H9 (cell line): ENCODE results near the gene BAIAP2L1. TPM values are rescaled to one million over a fixed set of nuclear protein-coding genes. Genes with fewer than 3 reads are reported as not detected.

ENCODE experiments used
- DNase-seq: peaks from one replicate; pipeline ENCODE4 v3.0.0-alpha.2; 2017
- H2AFZ ChIP-seq: one replicate; pipeline ENCODE4 v1.6.1; 2013; ENCODE audit warnings: mild to moderate bottlenecking, low read length, control low read depth, moderate library complexity
- H2AK5ac ChIP-seq: 2 replicates; pipeline ENCODE4 v1.6.1; 2013; ENCODE audit warnings: low read length, control low read depth, mixed read lengths; ENCODE audit not compliant: insufficient read length
- H2BK120ac ChIP-seq: one replicate; pipeline ENCODE4 v1.6.1; 2013; ENCODE audit warnings: low read depth, mild to moderate bottlenecking, low read length, control low read depth, inconsistent platforms; ENCODE audit not compliant: poor library complexity, severe bottlenecking
- H2BK12ac ChIP-seq: 2 replicates; pipeline ENCODE4 v1.6.1; 2013; ENCODE audit warnings: low read length, control low read depth, mixed read lengths, low read depth; ENCODE audit not compliant: insufficient read length
- H2BK15ac ChIP-seq: 2 replicates; pipeline ENCODE4 v1.6.1; 2013; ENCODE audit warnings: low read depth, low read length, control low read depth
- H2BK20ac ChIP-seq: one replicate; pipeline ENCODE4 v1.6.1; 2013; ENCODE audit warnings: low read depth, mild to moderate bottlenecking, low read length, control low read depth, inconsistent platforms; ENCODE audit not compliant: poor library complexity, severe bottlenecking
- H2BK5ac ChIP-seq: 2 replicates; pipeline ENCODE4 v1.6.1; 2013; ENCODE audit warnings: low read length, control low read depth, mixed read lengths; ENCODE audit not compliant: insufficient read length
- H3K14ac ChIP-seq: 2 replicates; pipeline ENCODE4 v1.6.1; 2013; ENCODE audit warnings: low read length, control low read depth; ENCODE audit not compliant: insufficient read depth
- H3K18ac ChIP-seq: 2 replicates; pipeline ENCODE4 v1.6.1; 2013; ENCODE audit warnings: low read depth, mild to moderate bottlenecking, mixed read lengths, low read length, control low read depth; ENCODE audit not compliant: insufficient read length
- H3K23ac ChIP-seq: 2 replicates; pipeline ENCODE4 v1.6.1; 2013; ENCODE audit warnings: low read length, control low read depth, mixed read lengths, low read depth; ENCODE audit not compliant: insufficient read length
- H3K23me2 ChIP-seq: 2 replicates; pipeline ENCODE4 v1.6.1; 2013; ENCODE audit warnings: low read depth, mild to moderate bottlenecking, mixed read lengths, low read length, control low read depth; ENCODE audit not compliant: insufficient read length, poor library complexity, severe bottlenecking
- H3K27ac ChIP-seq: 2 replicates; pipeline ENCODE4 v1.5.1; 2013; ENCODE audit warnings: low read length, control low read depth, mixed read lengths, low read depth; ENCODE audit not compliant: insufficient read length
- H3K27me3 ChIP-seq: 2 replicates; pipeline ENCODE4 v1.6.1; 2013; ENCODE audit warnings: low read length, control low read depth, inconsistent platforms; ENCODE audit not compliant: insufficient read depth
- H3K4ac ChIP-seq: 2 replicates; pipeline ENCODE4 v1.6.1; 2013; ENCODE audit warnings: low read depth, mild to moderate bottlenecking, control low read depth, inconsistent platforms, low read length, moderate library complexity
- H3K4me1 ChIP-seq: 2 replicates; pipeline ENCODE4 v1.6.1; 2013; ENCODE audit warnings: low read length, control low read depth, inconsistent platforms; ENCODE audit not compliant: insufficient read depth
- H3K4me2 ChIP-seq: 2 replicates; pipeline ENCODE4 v1.6.1; 2013; ENCODE audit warnings: low read length, control low read depth, mixed read lengths; ENCODE audit not compliant: insufficient read length, insufficient read depth
- H3K56ac ChIP-seq: 2 replicates; pipeline ENCODE4 v1.6.1; 2013; ENCODE audit warnings: low read depth, mild to moderate bottlenecking, mixed read lengths, low read length, control low read depth; ENCODE audit not compliant: insufficient read length
- H3K79me1 ChIP-seq: 2 replicates; pipeline ENCODE4 v1.6.1; 2013; ENCODE audit warnings: low read depth, mild to moderate bottlenecking, moderate library complexity, low read length, control low read depth, inconsistent platforms; ENCODE audit not compliant: insufficient read depth, poor library complexity, severe bottlenecking
- H3K79me2 ChIP-seq: 2 replicates; pipeline ENCODE4 v1.6.1; 2013; ENCODE audit warnings: low read length, control low read depth, inconsistent platforms; ENCODE audit not compliant: insufficient read depth
- H3K9ac ChIP-seq: 2 replicates; pipeline ENCODE4 v1.6.1; 2013; ENCODE audit warnings: low read length, control low read depth, mixed read lengths; ENCODE audit not compliant: insufficient read length; ENCODE audit errors: extremely low read depth
- H3K9me3 ChIP-seq: one replicate; pipeline ENCODE4 v1.6.1; 2013; ENCODE audit warnings: low read depth, low read length, inconsistent platforms; ENCODE audit not compliant: control insufficient read depth
- H3T11ph ChIP-seq: one replicate; pipeline ENCODE4 v1.6.1; 2013; ENCODE audit warnings: mild to moderate bottlenecking, low read length, control low read depth, inconsistent platforms
- H4K20me1 ChIP-seq: one replicate; pipeline ENCODE4 v1.6.1; 2013; ENCODE audit not compliant: control insufficient read depth, insufficient read length, insufficient read depth
- H4K5ac ChIP-seq: 2 replicates; pipeline ENCODE4 v1.6.1; 2013; ENCODE audit warnings: low read depth, mild to moderate bottlenecking, mixed read lengths, low read length, control low read depth; ENCODE audit not compliant: insufficient read length
- H4K8ac ChIP-seq: replicated peaks from 2 replicates; pipeline ENCODE4 v1.6.1; 2013; ENCODE audit warnings: low read length, control low read depth, mixed read lengths, low read depth; ENCODE audit not compliant: insufficient read length
- H4K91ac ChIP-seq: 2 replicates; pipeline ENCODE4 v1.6.1; 2013; ENCODE audit warnings: low read depth, mild to moderate bottlenecking, moderate library complexity, mixed read lengths, low read length, control low read depth; ENCODE audit not compliant: insufficient read length
- H3K27ac Mint-ChIP-seq, 3 experiments: 2 replicates in 2 of 3; 3 replicates in 1 of 3; pipeline ENCODE4 v1.8.0; 2020 to 2021; ENCODE audit warnings: mixed read lengths in 3 of 3, mild to moderate bottlenecking in 1 of 3, moderate library complexity in 1 of 3
- H3K27me3 Mint-ChIP-seq: 2 replicates; pipeline ENCODE4 v1.8.0; 2021; ENCODE audit warnings: low read depth, mild to moderate bottlenecking, moderate library complexity, mixed read lengths
- H3K36me3 Mint-ChIP-seq, 3 experiments: 2 replicates in 2 of 3; 3 replicates in 1 of 3; pipeline ENCODE4 v1.8.0; 2020 to 2021; ENCODE audit warnings: low read depth in 3 of 3, mixed read lengths in 3 of 3; ENCODE audit not compliant: insufficient read depth in 1 of 3
- H3K4me1 Mint-ChIP-seq, 2 experiments: 2 replicates each; pipeline ENCODE4 v1.8.0; 2020; ENCODE audit warnings: mixed read lengths in 2 of 2
- H3K4me3 Mint-ChIP-seq, 2 experiments: 2 replicates in 1 of 2; 3 replicates in 1 of 2; pipeline ENCODE4 v1.8.0; 2020 to 2021; ENCODE audit warnings: mild to moderate bottlenecking in 2 of 2, mixed read lengths in 2 of 2, moderate library complexity in 1 of 2
- H3K9me3 Mint-ChIP-seq, 2 experiments: 2 replicates in 1 of 2; 3 replicates in 1 of 2; pipeline ENCODE4 v1.8.0; 2020; ENCODE audit warnings: mild to moderate bottlenecking in 2 of 2, mixed read lengths in 2 of 2, moderate library complexity in 1 of 2
- WGBS: extraction: QIAGEN DNeasy Blood & Tissue Kit; methylation state at CpG from one replicate; pipeline ENCODE4 v1.1.7; 2013; ENCODE audit warnings: missing lambda C conversion rate, low lambda C conversion rate, mixed read lengths; ENCODE audit not compliant: insufficient read length; ENCODE audit errors: extremely low coverage; 5-methylcytosine and 5-hydroxymethylcytosine counted together
- total RNA-seq: library from RNA; stranded (reverse); gene quantifications from 2 replicates; pipeline ENCODE4 v1.2.1, GENCODE V29; 2021
- TF ChIP-seq, protein P1 (sequence below): fragments of 200-600 bp; sonication (generic); conservative IDR thresholded peaks from 3 replicates; pipeline ENCODE4 v1.8.0; 2021; ENCODE audit warnings: antibody characterized with exemption, mild to moderate bottlenecking

Gene BAIAP2L1
- total RNA-seq, 1 experiment from 2014 or later = 25.9 TPM

DNA sequence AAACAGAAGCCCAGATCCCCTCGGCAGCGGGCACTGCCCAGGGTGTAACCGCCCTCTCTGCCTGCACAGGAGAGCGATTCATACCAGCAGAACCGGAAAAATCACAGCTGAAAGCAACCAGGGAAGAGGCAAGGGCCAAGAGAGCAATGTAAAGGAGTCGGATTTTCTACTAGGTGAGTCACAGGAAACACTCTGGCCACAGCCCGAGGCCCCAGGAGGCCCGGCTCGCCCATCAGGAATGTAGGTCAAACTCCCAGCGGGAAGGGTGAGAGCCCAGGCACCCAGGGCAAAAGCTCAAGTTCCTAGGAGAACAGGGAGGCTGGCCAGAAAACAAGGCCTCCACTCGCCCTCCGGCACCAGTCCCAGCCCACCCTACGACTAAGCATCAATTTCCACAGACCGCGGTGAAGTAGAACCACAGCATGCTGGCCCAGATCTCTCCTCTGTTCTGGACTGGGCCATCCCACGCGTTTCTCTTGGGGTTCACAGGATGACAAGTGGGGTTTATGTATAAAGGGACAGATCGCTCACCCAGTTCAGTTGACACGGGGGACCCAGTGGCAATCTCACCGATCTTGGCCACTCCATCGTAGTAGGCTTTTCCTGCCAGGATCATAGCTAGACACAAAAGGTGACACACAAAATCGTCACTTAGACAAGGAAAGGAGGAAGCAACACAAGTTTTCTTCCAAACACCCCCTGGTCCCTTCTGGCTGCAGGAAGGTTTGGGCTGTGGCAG lies 46.2 kb downstream of the BAIAP2L1 start:
- DNase-seq = peak; percentile 57
- no peak overlapping the region for H2AFZ ChIP-seq

More for the DNA sequence above, 46.2 kb downstream of the BAIAP2L1 start:
- Histone ChIP-seq H2BK120ac (no peak overlapping the region), H2BK12ac (no peak overlapping the region), H3K4me2 (no peak overlapping the region), H3K23ac (no peak overlapping the region), H3K27ac (no peak overlapping the region), H2AK5ac (no peak overlapping the region), H3K9ac (no peak overlapping the region), H2BK5ac (no peak overlapping the region), H3K79me1 (no peaks in the 10 kb centered on the region), H3K4ac (no peak overlapping the region; the same call in 1 of the 2 replicates), H3K14ac (no peak overlapping the region; the same call in 1 of the 2 replicates), H3K18ac (no peak overlapping the region), H4K5ac (no peak overlapping the region), H4K91ac (no peak overlapping the region), H2BK20ac (no peak overlapping the region), H3K27me3 (no peaks in the 10 kb centered on the region), H2BK15ac (no peak overlapping the region), H3K79me2 (no peaks in the 10 kb centered on the region), H3K9me3 (no peaks in the 10 kb centered on the region), H4K20me1 (no peaks in the 10 kb centered on the region), H3K4me1 (no peaks in the 10 kb centered on the region; the same call in 1 of the 2 replicates), H3T11ph (no peak overlapping the region), H3K23me2 (no peaks in the 10 kb centered on the region), H4K8ac (no peak overlapping the region), H3K56ac (no peak overlapping the region)
- Mint-ChIP-seq H3K4me1 (peaks cover 4 to 14% of the 10 kb centered on the region in 2 experiments; a peak in 3 of 4 replicates), H3K36me3 (peaks cover 16 to 43% (median 39%) of the 10 kb centered on the region in 3 experiments; a peak in 6 of 7 replicates), H3K4me3 (no peak overlapping the region), H3K9me3 (no peaks in the 10 kb centered on the region), H3K27ac (peak overlapping the region; percentile 41 to 94 (median 56); a peak in 5 of 7 replicates), H3K27me3 (no peaks in the 10 kb centered on the region)
- TF ChIP-seq, protein P1, sequence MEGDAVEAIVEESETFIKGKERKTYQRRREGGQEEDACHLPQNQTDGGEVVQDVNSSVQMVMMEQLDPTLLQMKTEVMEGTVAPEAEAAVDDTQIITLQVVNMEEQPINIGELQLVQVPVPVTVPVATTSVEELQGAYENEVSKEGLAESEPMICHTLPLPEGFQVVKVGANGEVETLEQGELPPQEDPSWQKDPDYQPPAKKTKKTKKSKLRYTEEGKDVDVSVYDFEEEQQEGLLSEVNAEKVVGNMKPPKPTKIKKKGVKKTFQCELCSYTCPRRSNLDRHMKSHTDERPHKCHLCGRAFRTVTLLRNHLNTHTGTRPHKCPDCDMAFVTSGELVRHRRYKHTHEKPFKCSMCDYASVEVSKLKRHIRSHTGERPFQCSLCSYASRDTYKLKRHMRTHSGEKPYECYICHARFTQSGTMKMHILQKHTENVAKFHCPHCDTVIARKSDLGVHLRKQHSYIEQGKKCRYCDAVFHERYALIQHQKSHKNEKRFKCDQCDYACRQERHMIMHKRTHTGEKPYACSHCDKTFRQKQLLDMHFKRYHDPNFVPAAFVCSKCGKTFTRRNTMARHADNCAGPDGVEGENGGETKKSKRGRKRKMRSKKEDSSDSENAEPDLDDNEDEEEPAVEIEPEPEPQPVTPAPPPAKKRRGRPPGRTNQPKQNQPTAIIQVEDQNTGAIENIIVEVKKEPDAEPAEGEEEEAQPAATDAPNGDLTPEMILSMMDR = no peak
- no CpG with 5 or more reads among the region's 22 CpGs for WGBS
